Activated CD4-positive, alpha-beta T cell treated with anti-CD3 and anti-CD28 coated beads, Interleukin-2, amount 50 U/mL, for 24 hours (primary cell): ENCODE results near the gene INIP.
"Not testable (repeated sequence)": the region's sequence is repeated elsewhere in the genome, so short reads cannot be mapped to it uniquely, and the experiment has no call there.

Experiments
- DNase-seq, 2 donors: peaks; one replicate each; pipeline ENCODE4 v3.0.0-alpha.2; 2020; ENCODE audit warnings: low read depth in 1 of 2, low spot score in 1 of 2

The INIP gene

DNA sequence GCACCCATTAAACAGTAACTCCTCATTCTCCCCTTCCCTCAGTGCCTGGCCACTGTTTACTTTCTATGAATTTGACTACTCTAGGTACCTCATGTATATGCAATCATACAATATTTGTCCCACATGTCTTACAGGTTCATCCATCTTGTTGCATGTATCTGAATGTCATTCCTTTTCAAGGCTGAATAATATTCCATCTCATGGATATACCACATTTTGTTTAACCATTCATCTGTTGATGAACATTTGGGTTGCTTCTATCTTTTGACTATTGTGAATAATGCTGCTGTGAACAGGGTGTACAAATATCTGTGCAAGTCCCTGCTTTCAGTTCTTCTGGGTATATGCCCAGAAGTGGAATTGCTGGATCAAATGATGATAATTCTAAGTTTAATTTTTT, 40.9 kb downstream of the INIP start:
- no peak for DNase-seq

DNA sequence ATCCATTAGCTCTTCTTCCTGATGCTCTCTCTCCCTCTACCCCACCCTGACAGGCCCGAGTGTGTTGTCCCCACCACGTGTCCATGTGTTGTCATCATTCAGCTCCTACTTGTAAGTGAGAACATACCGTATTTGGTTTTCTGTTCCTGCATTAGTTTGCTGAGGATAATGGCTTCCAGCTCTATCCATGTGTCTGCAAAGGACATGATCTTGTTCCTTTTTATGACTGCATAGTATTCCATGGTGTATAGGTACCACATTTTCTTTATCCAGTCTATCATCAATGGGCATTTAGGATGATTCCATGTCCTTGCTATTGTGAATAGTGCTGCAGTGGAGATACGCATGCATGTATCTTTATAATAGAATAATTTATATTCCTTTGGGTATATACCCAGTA, 44.7 kb downstream of the INIP start:
- not testable (repeated sequence) for DNase-seq

DNA sequence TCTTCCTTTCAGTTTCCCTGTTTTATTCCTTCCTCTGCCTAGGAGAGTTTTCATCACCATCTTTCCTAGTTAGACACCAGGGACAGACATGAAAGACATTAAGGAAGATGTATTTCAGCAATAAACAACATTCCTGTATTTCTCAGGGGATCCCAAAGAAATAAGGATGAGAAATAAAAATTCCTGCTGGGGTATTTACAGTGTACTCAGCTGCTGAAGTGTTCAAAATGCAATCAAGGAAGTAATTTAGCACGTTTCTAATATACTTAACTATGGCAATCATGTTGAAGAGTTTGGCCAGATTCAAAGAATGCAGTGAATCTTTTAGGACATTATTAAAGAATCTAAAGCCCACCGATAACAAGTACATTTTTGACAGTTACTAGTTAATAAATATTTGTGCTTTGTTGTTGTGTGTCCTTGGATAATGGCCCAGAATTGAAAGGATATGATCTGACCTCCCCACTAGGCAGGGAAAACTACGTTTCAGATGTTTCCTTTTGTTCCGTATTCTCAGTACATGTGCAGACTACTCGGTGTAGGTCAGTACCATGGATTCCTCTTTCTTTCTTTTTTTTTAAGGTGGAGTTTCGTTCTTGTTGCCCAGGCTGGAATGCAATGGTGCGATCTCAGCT, 46.8 kb downstream of the INIP start:
- DNase-seq = no peak

DNA sequence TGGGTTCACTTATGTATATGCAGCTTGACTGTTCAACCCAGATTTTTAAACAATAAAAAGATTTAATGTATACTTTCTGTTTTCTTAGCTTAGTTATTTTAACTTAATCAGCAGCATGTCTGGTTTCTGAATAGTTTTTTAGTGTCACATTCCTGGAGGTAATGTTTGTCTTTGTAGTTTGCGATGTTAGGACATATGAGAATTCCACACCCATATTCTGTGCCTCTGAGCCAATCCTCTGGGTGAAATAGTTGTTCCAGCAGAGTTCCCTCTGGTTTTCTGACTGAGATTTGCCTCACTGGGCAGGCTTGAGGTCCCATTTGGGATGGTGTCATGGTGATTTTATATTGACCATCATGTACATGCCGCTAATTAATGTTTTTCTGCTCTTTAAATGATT, 48.6 kb downstream of the INIP start:
- DNase-seq = no peak

DNA sequence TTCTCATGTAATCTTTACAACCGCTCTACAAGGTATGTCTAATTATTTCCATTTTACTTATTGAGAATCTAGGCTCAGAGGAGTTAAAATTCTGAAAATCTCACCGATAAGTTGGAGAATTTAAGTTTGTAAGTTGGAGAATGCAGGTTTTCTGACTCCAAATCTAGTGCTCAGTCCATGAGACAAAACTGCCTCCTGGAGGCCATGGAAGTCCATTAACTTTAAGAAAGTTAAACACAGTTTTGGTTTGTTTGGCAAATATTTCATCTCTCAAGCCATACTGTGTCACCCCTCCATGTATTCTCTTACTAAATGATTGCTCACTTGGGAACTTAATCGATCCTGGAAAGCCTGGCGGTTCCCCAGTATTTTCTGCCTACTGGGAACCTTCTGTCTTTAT, 52.6 kb downstream of the INIP start:
- DNase-seq = no peak

DNA sequence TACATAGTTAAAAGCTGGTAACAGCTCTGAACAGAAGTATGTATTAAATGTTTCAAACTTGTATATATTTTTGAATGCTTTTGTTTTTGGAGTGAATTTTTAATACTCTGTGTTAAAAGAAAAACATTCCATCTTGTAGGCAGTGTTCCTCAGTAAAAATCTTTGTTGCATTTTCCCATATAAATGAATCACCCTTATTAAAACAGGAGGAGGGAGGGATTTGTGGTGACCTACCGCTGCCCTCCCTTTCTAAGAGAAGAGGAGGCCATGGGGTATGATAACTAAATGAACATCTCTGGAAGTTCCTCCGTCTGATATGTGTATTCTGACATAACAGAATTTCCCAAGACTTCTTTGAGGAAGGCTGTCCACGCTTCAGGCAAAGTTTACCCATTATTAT, 53.4 kb downstream of the INIP start:
- no peak for DNase-seq

DNA sequence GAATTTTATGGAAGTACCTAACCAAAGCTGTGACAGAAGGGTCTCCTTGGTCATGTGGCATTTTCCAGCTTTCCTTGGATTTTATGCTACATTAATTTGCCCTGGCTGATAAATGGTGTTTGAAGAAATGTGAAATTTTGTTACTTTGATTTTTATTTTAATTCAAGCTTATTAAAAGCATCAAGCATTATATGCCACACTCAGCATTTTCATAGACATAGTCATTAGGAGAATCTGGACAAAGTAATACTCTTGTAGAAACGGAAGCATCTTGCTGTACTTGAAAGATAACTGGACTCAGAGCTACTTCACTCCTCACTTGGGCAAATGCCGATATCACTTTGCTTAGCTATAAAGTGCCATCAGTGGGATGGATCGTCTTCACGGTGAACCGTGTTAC, 54.2 kb downstream of the INIP start:
- DNase-seq = no peak

DNA sequence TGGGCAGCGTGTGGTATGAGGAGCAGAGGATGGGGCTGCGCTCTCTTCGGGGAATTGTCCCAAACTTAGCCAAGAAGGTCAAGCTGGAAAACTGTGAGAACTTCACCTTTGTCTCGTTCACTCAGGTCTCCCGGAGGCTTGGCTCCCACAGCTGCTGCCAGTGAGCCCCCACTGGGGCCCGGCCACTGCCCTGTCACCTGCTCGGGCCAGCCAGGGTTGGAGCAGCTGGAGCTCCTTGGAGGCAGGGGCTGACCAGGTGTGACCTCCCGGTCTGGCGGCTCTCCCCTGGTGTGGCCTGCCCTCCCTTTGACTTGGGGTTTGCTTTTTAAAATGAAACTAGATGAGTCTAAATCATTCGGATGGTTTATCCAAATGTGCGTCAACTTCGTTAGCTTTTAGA, 58.0 kb downstream of the INIP start:
- DNase-seq = no peak

DNA sequence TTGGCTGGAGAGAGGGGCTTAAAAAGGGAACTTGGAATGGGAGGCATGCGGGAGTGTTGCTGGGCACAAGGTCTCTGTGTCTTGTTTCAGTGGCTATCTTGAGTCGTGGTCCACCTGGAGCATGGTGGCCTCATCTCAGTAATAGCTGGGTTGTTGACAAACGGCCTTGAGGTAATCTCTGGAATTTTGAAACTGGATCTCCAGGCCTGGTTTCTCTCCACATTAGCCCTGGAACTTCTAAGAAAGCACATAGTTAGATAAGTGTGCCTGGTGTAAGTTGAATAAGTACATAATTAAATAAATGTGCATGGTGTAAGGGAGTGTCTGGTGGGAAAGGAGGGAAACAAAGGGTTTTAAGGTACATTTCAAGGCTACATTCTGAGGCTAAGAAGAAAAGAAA, 62.2 kb downstream of the INIP start:
- no peak for DNase-seq

DNA sequence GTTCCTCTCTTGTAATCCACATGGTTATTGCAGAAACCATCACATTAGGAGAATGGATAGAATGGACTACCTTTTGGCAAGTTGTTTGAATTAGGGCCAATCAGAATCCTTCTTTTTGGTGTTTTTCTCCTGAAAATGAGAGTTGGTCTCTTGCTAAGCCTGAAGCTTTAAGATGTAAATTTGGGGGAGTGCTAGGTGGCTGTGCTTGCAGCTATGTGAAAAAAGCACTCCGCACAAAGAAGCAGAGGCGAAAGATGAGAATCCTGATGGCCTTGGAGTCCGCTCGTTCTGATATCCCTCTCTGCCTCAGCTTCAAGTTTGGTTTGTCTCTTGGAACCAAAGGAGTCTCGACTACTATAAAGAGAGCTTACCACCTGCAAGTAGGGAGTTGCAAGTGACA, 63.6 kb downstream of the INIP start:
- DNase-seq = no peak

DNA sequence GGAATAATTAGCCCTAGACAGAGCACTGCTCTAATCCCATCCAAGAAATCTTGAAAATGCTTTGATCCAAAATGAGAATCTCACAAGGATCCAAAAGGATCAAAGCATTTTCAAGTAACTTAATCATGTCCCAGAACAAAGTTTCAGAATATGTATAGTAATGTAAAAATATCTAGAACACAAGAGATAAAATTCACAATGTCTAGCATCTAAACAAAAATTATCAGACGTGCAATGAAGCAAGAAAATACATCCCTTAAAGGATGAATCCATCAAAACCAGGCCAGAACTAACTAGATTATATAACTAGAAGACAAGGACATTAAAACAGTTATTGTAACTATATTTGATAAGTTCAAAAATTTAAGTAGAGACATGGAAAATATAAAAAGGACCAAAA, 69.3 kb downstream of the INIP start:
- no peak for DNase-seq

DNA sequence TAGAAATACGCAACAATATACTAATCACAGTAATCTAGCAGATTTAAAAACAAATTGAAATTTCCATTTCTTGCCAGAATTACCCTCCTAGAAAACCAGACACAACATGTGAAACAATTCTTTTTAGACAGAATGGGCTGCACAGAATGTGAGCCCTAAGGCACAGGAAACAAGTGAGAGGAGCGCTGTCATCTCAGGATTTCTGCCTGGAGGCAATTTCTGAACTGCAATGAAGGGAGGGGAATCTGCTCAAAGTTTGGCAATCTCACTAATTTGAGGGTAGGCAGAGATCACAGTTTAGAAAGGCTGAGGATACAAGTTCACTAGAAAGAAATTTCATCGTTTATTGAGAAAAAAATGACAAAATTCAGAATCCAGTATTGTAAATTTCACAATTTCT, 70.3 kb downstream of the INIP start:
- no peak for DNase-seq

DNA sequence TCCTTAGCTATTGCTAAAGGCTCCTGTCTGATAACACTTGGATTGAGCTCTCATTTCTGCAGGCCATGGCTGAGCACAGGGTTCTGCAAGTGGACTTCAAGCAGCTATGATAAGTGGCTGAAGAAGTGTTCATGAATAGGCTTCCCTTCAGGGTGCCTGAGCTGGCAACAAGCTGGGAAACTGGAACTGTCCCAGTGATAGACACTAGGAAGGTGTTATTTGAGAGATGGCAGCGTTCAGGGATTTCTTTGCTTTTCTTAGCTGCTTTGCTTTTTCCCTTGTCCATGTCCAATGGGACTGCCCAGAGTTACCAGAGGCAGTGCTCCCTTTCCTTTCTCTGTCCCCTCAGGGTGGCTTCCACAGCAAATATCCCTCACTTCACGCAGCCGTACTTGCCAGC, 75.8 kb downstream of the INIP start:
- DNase-seq = no peak

DNA sequence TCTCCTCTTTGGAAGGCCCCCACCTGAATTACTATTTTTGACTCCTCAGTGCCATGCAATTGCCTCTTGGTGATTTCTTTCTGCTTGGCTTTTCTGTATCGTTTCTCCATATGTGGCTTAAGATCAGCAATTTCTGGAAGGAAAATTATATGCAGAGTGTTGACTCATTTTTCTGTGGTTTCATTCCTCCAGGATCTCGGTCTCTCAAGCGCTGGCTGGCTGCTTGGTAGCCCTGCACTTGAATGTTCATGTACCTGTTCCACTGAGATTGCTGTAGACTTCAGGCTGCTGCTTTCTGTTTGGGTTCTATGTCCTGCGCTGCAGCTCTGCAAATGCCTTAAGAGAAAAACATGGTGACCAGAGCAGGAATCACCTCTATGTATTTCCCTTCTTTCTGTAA, 77.6 kb downstream of the INIP start:
- DNase-seq = no peak
